H1 (cell line): Measurements from ENCODE around the gene PRKAR2B. TPM values are rescaled to one million over a fixed set of nuclear protein-coding genes. Genes with fewer than 3 reads are reported as not detected.

ENCODE experiments used
- CTCF ChIA-PET: fragments of 300-600 bp; sonication (Branson Sonifier 250); formaldehyde crosslinking; loops from one replicate; lab custom pipeline; 2021; ENCODE audit not compliant: partially characterized antibody; lab: Charles Lee
- POLR2A ChIA-PET: fragments of 300-600 bp; sonication (Branson Sonifier 250); formaldehyde crosslinking; loops from one replicate; lab custom pipeline; 2021; ENCODE audit warnings: inconsistent platforms; ENCODE audit not compliant: partially characterized antibody; lab: Charles Lee
- DNase-seq, 2 experiments: peaks; one replicate each; pipeline versions ENCODE4 v3.0.0 to v3.0.0-alpha.2; 2010 to 2022; ENCODE audit warnings: low spot score in 2 of 2, low read depth in 1 of 2, mixed read lengths in 1 of 2
- FAIRE-seq: peaks from 2 replicates; lab custom pipeline; 2011; peaks lifted over from hg19 to GRCh38; lab: Jason Lieb, UNC
- H2AFZ ChIP-seq: 2 replicates; pipeline ENCODE4 v1.8.1; 2012; ENCODE audit warnings: low read length, inconsistent platforms
- H2AK5ac ChIP-seq: 2 replicates; pipeline ENCODE4 v1.6.1; 2013; ENCODE audit warnings: low read depth, low read length
- H2BK120ac ChIP-seq: replicated peaks from 2 replicates; pipeline ENCODE3; 2013; ENCODE audit warnings: low read depth, low read length, inconsistent platforms
- H2BK12ac ChIP-seq: 2 replicates; pipeline ENCODE4 v1.6.1; 2013; ENCODE audit warnings: low read depth, low read length
- H2BK15ac ChIP-seq: 2 replicates; pipeline ENCODE4 v1.6.1; 2013; ENCODE audit warnings: low read length
- H2BK20ac ChIP-seq: 2 replicates; pipeline ENCODE4 v1.6.1; 2013; ENCODE audit warnings: low read length
- H2BK5ac ChIP-seq: 2 replicates; pipeline ENCODE4 v1.6.1; 2013; ENCODE audit warnings: low read depth, low read length
- H3K14ac ChIP-seq: 2 replicates; pipeline ENCODE4 v1.6.1; 2013; ENCODE audit warnings: inconsistent platforms; ENCODE audit not compliant: insufficient read length
- H3K18ac ChIP-seq: 2 replicates; pipeline ENCODE4 v1.6.1; 2013; ENCODE audit warnings: low read length; ENCODE audit errors: extremely low read depth
- H3K23ac ChIP-seq: 2 replicates; pipeline ENCODE4 v1.6.1; 2013; ENCODE audit warnings: inconsistent platforms; ENCODE audit not compliant: insufficient read length
- H3K23me2 ChIP-seq: 2 replicates; pipeline ENCODE4 v1.6.1; 2013; ENCODE audit warnings: low read depth, low read length
- H3K27ac ChIP-seq: 2 replicates; pipeline ENCODE4 v1.6.1; 2011; ENCODE audit warnings: low read depth, low read length, inconsistent platforms
- H3K27me3 ChIP-seq, 4 experiments: replicated peaks in 1 of 4; 1 replicate in 1 of 4; 2 replicates in 3 of 4; pipeline versions ENCODE4 v1.6.1 to v1.8.1; 2011 to 2013; ENCODE audit warnings: low read length in 3 of 4, mild to moderate bottlenecking in 3 of 4, inconsistent platforms in 2 of 4, mixed read lengths in 2 of 4, moderate library complexity in 1 of 4; ENCODE audit not compliant: control insufficient read depth in 3 of 4, insufficient read depth in 3 of 4; ENCODE audit errors: extremely low read depth in 1 of 4
- H3K36me3 ChIP-seq, 4 experiments: 2 replicates each; pipeline versions ENCODE4 v1.6.1 to v1.8.1; 2011 to 2013; ENCODE audit warnings: mild to moderate bottlenecking in 4 of 4, low read length in 3 of 4, moderate library complexity in 2 of 4, control low read depth in 1 of 4, inconsistent platforms in 1 of 4; ENCODE audit not compliant: insufficient read depth in 4 of 4, control insufficient read depth in 2 of 4
- H3K4ac ChIP-seq: replicated peaks from 2 replicates; pipeline ENCODE3; 2013; ENCODE audit warnings: low read length, low read depth, mixed read lengths, inconsistent platforms; ENCODE audit not compliant: insufficient read length
- H3K4me1 ChIP-seq, 4 experiments: replicated peaks in 1 of 4; 1 replicate in 1 of 4; 2 replicates in 3 of 4; pipeline versions ENCODE4 v1.6.1 to v1.8.1; 2011 to 2013; ENCODE audit warnings: low read length in 3 of 4, inconsistent platforms in 2 of 4, mixed read lengths in 1 of 4; ENCODE audit not compliant: insufficient read depth in 4 of 4, control insufficient read depth in 3 of 4
- H3K4me2 ChIP-seq, 2 experiments: 2 replicates each; pipeline versions ENCODE4 v1.6.1 to v1.8.1; 2011 to 2013; ENCODE audit warnings: low read depth in 2 of 2, low read length in 2 of 2, control low read depth in 1 of 2, inconsistent platforms in 1 of 2, mild to moderate bottlenecking in 1 of 2; ENCODE audit not compliant: insufficient read depth in 1 of 2
- H3K4me3 ChIP-seq, 4 experiments: fragments of 200-600, 300-600 bp in 1 of 4; sonication (generic), shearing (Covaris generic), sonication (Bioruptor Twin) in 1 of 4; 2 replicates each; pipeline versions ENCODE4 v1.5.1 to v1.8.1; 2011 to 2016; ENCODE audit warnings: low read length in 4 of 4, low read depth in 3 of 4, control low read depth in 2 of 4, inconsistent platforms in 2 of 4, mild to moderate bottlenecking in 2 of 4, mixed read lengths in 1 of 4, moderate library complexity in 1 of 4; ENCODE audit not compliant: insufficient read depth in 2 of 4; ENCODE audit errors: extremely low read depth in 1 of 4
- H3K56ac ChIP-seq: replicated peaks from 2 replicates; pipeline ENCODE3; 2013; ENCODE audit warnings: low read depth, mild to moderate bottlenecking, mixed read lengths, low read length, inconsistent platforms; ENCODE audit not compliant: insufficient read length
- H3K79me1 ChIP-seq: 2 replicates; pipeline ENCODE4 v1.6.1; 2013; ENCODE audit warnings: low read depth, low read length, control low read depth
- H3K79me2 ChIP-seq, 2 experiments: 2 replicates each; pipeline versions ENCODE4 v1.6.1 to v1.8.1; 2012 to 2013; ENCODE audit warnings: low read length in 2 of 2, mild to moderate bottlenecking in 2 of 2, inconsistent platforms in 1 of 2; ENCODE audit not compliant: insufficient read depth in 2 of 2, control insufficient read depth in 1 of 2
- H3K9ac ChIP-seq, 4 experiments: replicated peaks in 1 of 4; 1 replicate in 1 of 4; 2 replicates in 3 of 4; pipeline versions ENCODE4 v1.6.1 to v1.8.1; 2011 to 2013; ENCODE audit warnings: low read depth in 3 of 4, low read length in 3 of 4, control low read depth in 2 of 4, mild to moderate bottlenecking in 2 of 4, moderate library complexity in 2 of 4, inconsistent platforms in 1 of 4; ENCODE audit errors: extremely low read depth in 1 of 4
- H3K9me3 ChIP-seq, 2 experiments: 2 replicates each; pipeline versions ENCODE4 v1.6.1 to v1.8.1; 2012 to 2013; ENCODE audit warnings: mild to moderate bottlenecking in 2 of 2, moderate library complexity in 2 of 2, control low read depth in 1 of 2, inconsistent platforms in 1 of 2, low read depth in 1 of 2, low read length in 1 of 2, mixed read lengths in 1 of 2; ENCODE audit not compliant: insufficient read depth in 2 of 2
- H4K20me1 ChIP-seq, 2 experiments: replicated peaks in 1 of 2; 2 replicates each; pipeline versions ENCODE3 to v1.8.1; 2011 to 2013; ENCODE audit warnings: inconsistent platforms in 2 of 2, low read length in 2 of 2, mild to moderate bottlenecking in 1 of 2; ENCODE audit not compliant: insufficient read depth in 2 of 2, control insufficient read depth in 1 of 2
- H4K5ac ChIP-seq: 2 replicates; pipeline ENCODE4 v1.6.1; 2013; ENCODE audit warnings: low read length, low read depth, mixed read lengths, inconsistent platforms; ENCODE audit not compliant: insufficient read length
- H4K8ac ChIP-seq: 2 replicates; pipeline ENCODE4 v1.8.0; 2013; ENCODE audit warnings: mild to moderate bottlenecking, moderate library complexity, low read length, inconsistent platforms; ENCODE audit not compliant: insufficient read depth; ENCODE audit errors: extremely low read depth
- H4K91ac ChIP-seq: replicated peaks from 2 replicates; pipeline ENCODE3; 2013; ENCODE audit warnings: low read length, mixed read lengths, inconsistent platforms; ENCODE audit not compliant: insufficient read length
- ATF3 ChIP-seq: IDR thresholded peaks from 2 replicates; pipeline ENCODE4 v1.6.1; 2011; ENCODE audit warnings: low read depth, mild to moderate bottlenecking, low read length; ENCODE audit not compliant: insufficient read depth
- CBX8 ChIP-seq: fragments of 300-800, 300-1000 bp; sonication (generic); IDR thresholded peaks from 2 replicates; pipeline ENCODE4 v1.7.1; 2016; ENCODE audit warnings: low read depth, low read length, borderline replicate concordance
- HDAC6 ChIP-seq: IDR thresholded peaks from one replicate; pipeline ENCODE4 v1.7.1; 2012; ENCODE audit warnings: low read depth, mild to moderate bottlenecking, inconsistent platforms, low read length, moderate library complexity
- MAX ChIP-seq: IDR thresholded peaks from 2 replicates; pipeline ENCODE4 v1.6.1; 2012; ENCODE audit warnings: inconsistent platforms
- NRF1 ChIP-seq: IDR thresholded peaks from 2 replicates; pipeline ENCODE4 v1.6.1; 2011; ENCODE audit warnings: mild to moderate bottlenecking, low read depth, low read length, improper control_type of control experiment
- PHF8 ChIP-seq: fragments of 200-600 bp; sonication (generic); conservative IDR thresholded peaks from 2 replicates; pipeline ENCODE4 v1.7.1; 2012; ENCODE audit warnings: low read depth, mild to moderate bottlenecking, inconsistent platforms, low read length, moderate library complexity
- POLR2A ChIP-seq, 2 experiments: IDR thresholded peaks; 1 replicate in 1 of 2; 2 replicates in 1 of 2; pipeline ENCODE4 v1.6.1; 2011; ENCODE audit warnings: low read depth in 2 of 2, low read length in 2 of 2, mild to moderate bottlenecking in 2 of 2; ENCODE audit errors: control extremely low read depth in 1 of 2
- RFX5 ChIP-seq: IDR thresholded peaks from 2 replicates; pipeline ENCODE4 v1.6.1; 2011; ENCODE audit warnings: low read depth, low read length, improper control_type of control experiment, borderline replicate concordance
- SRF ChIP-seq: IDR thresholded peaks from 2 replicates; pipeline ENCODE4 v1.6.1; 2011; ENCODE audit warnings: mild to moderate bottlenecking, low read depth, low read length, moderate library complexity
- TAF7 ChIP-seq: optimal IDR thresholded peaks from 2 replicates; pipeline ENCODE3; 2011; ENCODE audit warnings: low read depth, mild to moderate bottlenecking, inconsistent platforms, low read length, moderate library complexity, borderline replicate concordance
- WGBS, 2 experiments: shearing (Covaris generic) in 1 of 2; methylation state at CpG; one replicate each; pipeline versions ENCODE4 v1.1.6 to v1.1.7; 2013 to 2015; ENCODE audit warnings: low lambda C conversion rate in 2 of 2, mixed read lengths in 2 of 2, inconsistent platforms in 1 of 2, low coverage in 1 of 2, missing lambda C conversion rate in 1 of 2; ENCODE audit not compliant: insufficient replicate concordance in 2 of 2, insufficient coverage in 1 of 2, insufficient read length in 1 of 2; ENCODE audit errors: extremely low coverage in 1 of 2, missing lambda C conversion rate in 1 of 2; 5-methylcytosine and 5-hydroxymethylcytosine counted together
- polyA plus RNA-seq, 7 experiments: library from polyadenylated mRNA; depleted of rRNA in 3 of 7; stranded (reverse) in 5 of 7; unstranded in 2 of 7; fragments of >200 nt in 5 of 7; fragments of 200-250 nt in 2 of 7; gene quantifications; 1 replicate in 5 of 7; 2 replicates in 1 of 7; 4 replicates in 1 of 7; pipeline versions ENCODE4 v1.2.1 to v1.2.3, GENCODE V29; 2011 to 2013; ENCODE audit warnings: missing spikeins in 2 of 7, mixed read lengths in 2 of 7
- total RNA-seq: library from RNA; stranded (reverse); fragmentation: NEBNext Ultra II Directional; extraction: Animal tissue kit (Norgen Biotek cat#: 25700); gene quantifications from 2 replicates; pipeline ENCODE4 v1.2.1, GENCODE V29; 2021

Gene PRKAR2B
- total and polyA plus RNA-seq, 2 of the 8 experiments (the other 6 are each of a cell fraction or from before 2014, with no cell fraction given): 10.4 to 37.0 TPM

- peak overlapping the region; percentile 76 to 85 (median 82) for H3K4me3 ChIP-seq
- H3K14ac ChIP-seq: no peak overlapping the region
- H3K56ac ChIP-seq: peak overlapping the region; percentile 74
- H2BK120ac ChIP-seq: no peak overlapping the region
- peak overlapping the region; percentile 91 for H4K5ac ChIP-seq
- no peak overlapping the region for H2AK5ac ChIP-seq
- no peak overlapping the region; the same call in 1 of the 2 replicates for H2BK12ac ChIP-seq
- ChIA-PET CTCF (interaction anchor here (0.6 to 6.6 kb wide), 5 partner anchors 16 to 222 kb away, joined by 3 to 68 read pairs (median 4); no protein-coding TSS in a partner anchor), POLR2A (interaction anchor here (0.9 to 2.5 kb wide), 14 partner anchors 11 to 574 kb away, joined by 3 to 12 read pairs (median 4); partner anchors contain the start of gene CBLL1)
- peaks cover 6 to 43% of the 10 kb centered on the region in 2 experiments for H3K79me2 ChIP-seq
- no peaks in the 10 kb centered on the region for H3K9me3 ChIP-seq
- peak overlapping the region; percentile 95 for H3K27ac ChIP-seq
- H4K91ac ChIP-seq: no peak overlapping the region
- H2AFZ ChIP-seq: no peak overlapping the region
- H3K4ac ChIP-seq: peak overlapping the region; percentile 3
- no peaks in the 10 kb centered on the region for H4K20me1 ChIP-seq
- H4K8ac ChIP-seq: peak overlapping the region; percentile 98; the same call in 1 of the 2 replicates
- H3K23ac ChIP-seq: no peak overlapping the region
- H3K4me2 ChIP-seq: peak overlapping the region; percentile 78 to 91
- H2BK5ac ChIP-seq: peak overlapping the region; percentile 89
- no peaks in the 10 kb centered on the region for H3K27me3 ChIP-seq
- H3K79me1 ChIP-seq: no peaks in the 10 kb centered on the region
- no peaks in the 10 kb centered on the region for H3K36me3 ChIP-seq
- H2BK15ac ChIP-seq: no peak overlapping the region
- peak; percentile 90 for FAIRE-seq
- H2BK20ac ChIP-seq: no peak overlapping the region
- peak; percentile 90 to 94 for DNase-seq
- no peak overlapping the region; the same call in 1 of the 2 replicates for H3K18ac ChIP-seq
- H3K9ac ChIP-seq: peak overlapping the region; percentile 85 to 92 (median 90)
- H3K23me2 ChIP-seq: peaks cover 4% of the 10 kb centered on the region
- WGBS, 2 experiments: 0% methylated on average over 28 of the region's 73 CpGs; no CpG with 5 or more reads in 1 of the 2 experiments
- H3K4me1 ChIP-seq: peaks cover 2 to 7% (median 5%) of the 10 kb centered on the region in 4 experiments; a peak in 4 of 7 replicates
- TF ChIP-seq RFX5 (no peak), POLR2A (IDR thresholded peaks at IDR 0.05; ENCODE audit: control extremely low read depth in 1 of 2, low read depth in 2 of 2, low read length in 2 of 2) (peak; percentile 73 to 88), CBX8 (no peak), TAF7 (peak; percentile 82), MAX (peak; percentile 67), SRF (no peak; the same call in 1 of the 2 replicates), NRF1 (peak; percentile 71), HDAC6 (no peak), ATF3 (peak; percentile 81; the same call in 1 of the 2 replicates), PHF8 (peak; percentile 76)
Observed at GRCh38 chr7:107169120-107170050, 124.9 kb downstream of the PRKAR2B start.
